ENCODE results near the gene CHRNE.
"Not testable (repeated sequence)": the region's sequence is repeated elsewhere in the genome, so short reads cannot be mapped to it uniquely, and the experiment has no call there.

CHRNE gene

DNA sequence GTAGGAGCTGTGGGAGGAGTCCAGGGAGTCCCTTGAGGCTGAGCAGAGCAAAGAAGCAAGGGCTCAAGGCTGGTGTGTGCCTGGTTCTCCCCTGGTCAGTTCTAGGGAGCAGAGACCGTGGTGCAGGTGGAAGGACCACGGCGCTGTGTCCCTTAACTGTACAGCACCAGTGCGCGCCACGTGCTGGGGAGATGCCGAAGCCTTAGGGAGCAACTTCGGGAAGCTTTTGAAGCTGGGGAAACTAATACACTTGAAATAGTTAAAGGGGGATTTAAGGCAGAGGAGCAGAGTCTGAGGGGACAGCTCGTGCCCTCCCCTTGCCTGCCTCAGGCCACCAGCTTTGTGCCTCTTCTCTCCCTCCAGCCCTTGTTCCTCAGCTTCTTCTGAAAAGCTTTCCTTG, 42.2 kb downstream of the CHRNE start:
- H3K27ac ChIP-seq = no peak overlapping the region

DNA sequence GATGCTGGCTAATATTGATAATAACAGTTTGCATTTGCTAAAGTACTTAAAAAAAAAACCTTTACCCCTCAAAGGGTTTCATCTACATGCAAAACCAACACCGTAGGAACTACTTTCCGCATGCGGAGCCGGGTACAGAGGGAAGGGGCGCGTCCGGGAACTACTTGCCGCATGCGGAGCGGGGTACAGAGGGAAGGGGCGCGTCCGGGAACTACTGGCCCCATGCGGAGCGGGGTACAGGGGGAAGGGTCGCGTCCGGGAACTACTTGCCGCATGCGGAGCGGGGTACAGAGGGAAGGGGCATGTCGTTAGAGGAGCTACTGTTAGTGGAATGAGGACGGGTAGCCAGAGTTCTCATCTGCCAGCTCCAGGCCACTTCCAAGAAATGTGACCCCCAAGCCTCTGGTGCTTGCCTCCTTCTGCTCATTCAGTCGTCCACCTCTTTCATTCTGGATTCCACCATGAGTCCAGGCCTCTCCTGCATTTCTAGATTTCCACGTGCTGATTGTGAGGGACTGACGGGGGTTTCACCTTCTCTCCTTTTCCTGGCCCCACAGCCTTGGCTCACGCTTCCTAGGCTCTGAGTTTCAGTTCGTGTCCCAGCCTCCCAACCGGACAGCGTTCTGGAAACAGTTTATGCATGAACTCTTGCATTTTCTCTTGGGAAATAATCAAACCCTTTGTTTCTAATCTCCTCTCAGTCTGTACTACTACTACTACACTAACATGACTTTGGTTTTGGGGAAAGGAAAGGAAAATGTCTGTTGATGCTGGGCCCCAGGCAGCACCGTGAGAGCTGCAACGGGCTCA, 42.9 kb downstream of the CHRNE start:
- TF ChIP-seq ZFX (IDR thresholded peaks at IDR 0.05; ENCODE audit: borderline replicate concordance) (no peak), CTCF (IDR thresholded peaks at IDR 0.05) (no peak)
- no peak overlapping the region for H3K27ac ChIP-seq

More for the DNA sequence above, 42.2 kb downstream of the CHRNE start:
- no peak for TF ChIP-seq ZFX (IDR thresholded peaks at IDR 0.05; ENCODE audit: borderline replicate concordance)
- no peak for TF ChIP-seq CTCF (IDR thresholded peaks at IDR 0.05)

DNA sequence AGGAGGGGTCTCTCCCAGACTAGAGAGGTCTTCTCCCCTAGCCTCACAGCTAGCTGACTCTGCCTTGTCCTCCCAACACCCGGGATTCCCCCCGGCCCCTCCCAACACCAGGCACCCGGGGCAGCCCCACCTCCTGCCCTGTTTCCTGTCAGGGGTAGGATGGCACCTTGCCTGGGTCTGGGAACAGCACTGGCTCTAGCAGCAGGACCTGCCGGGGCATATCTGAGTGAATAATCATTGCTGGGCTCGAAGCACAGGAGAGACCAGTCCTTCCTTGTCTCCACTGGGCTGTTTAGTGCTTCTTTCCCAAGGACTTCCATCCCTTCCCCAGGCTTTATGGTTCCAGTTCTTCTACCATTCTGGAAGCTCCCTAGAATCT, 44.0 kb downstream of the CHRNE start:
- no peak overlapping the region for H3K27ac ChIP-seq
- TF ChIP-seq CTCF (IDR thresholded peaks at IDR 0.05) (no peak), ZFX (IDR thresholded peaks at IDR 0.05; ENCODE audit: borderline replicate concordance) (no peak)

DNA sequence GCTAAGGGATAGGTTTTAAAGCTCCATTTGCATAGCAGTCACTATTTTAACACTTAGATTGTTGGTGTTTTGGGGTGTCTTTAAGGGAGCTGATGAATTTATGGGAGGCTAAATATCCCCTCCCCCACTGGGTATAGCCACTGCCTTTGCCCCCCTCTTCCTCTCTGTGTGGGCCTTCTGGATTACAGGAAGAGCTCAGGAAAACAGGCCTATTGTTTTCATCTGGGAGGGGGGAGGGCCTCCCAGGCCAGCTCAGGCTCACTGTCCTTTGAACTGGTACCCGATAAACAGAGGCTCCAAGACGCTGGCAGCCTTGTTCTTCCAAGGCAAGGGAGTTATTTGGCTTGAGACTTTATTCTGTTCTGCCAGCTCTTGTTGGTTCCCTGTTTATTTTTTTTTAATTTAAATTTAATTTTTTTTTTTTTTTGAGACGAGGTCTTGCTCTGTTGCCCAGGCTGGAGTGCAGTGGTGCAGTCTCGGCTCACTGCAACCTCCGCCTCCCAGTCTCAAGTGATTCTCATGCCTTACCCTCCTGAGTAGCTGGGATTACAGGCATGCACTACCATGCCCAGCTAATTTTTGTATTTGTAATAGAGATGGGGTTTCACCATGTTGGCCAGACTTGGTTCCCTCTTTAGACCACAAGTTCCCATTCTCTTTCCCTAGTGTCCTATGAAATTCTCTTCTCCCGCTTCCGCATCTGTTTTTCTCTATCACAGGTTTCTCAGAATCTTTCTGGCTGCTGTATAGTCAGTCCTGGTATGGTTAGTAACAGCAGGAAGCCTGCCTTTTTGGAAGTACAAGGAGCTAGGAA, 44.6 kb downstream of the CHRNE start:
- TF ChIP-seq CTCF (IDR thresholded peaks at IDR 0.05) = no peak
- TF ChIP-seq ZFX (IDR thresholded peaks at IDR 0.05; ENCODE audit: borderline replicate concordance) = no peak
- no peak overlapping the region for H3K27ac ChIP-seq

DNA sequence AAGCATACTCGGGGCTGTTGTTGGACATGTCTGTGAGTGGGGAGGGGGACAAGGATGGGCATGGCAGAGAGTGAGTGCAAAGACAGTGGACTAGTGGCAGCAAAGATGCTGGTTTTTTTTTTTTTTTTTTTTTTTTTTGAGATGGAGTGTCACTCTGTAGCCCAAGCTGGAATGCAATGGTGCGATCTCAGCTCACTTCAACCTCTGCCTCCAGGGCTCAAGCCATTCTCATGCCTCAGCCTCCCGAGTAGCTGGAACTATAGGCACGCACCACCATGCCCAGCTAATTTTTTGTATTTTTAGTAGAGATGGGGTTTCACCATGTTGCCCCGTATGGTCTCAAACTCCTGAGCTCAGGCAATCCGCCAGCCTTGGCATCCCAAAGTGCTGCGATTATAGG, 45.6 kb downstream of the CHRNE start:
- H3K27ac ChIP-seq = not testable (repeated sequence)

GRCh38 chr17:4856937-4857314, 46.0 kb downstream of the CHRNE start:
- no peak overlapping the region for H3K27ac ChIP-seq
- TF ChIP-seq CTCF (IDR thresholded peaks at IDR 0.05) = no peak
- TF ChIP-seq ZFX (IDR thresholded peaks at IDR 0.05; ENCODE audit: borderline replicate concordance) = no peak

- no peak overlapping the region for H3K27ac ChIP-seq
- TF ChIP-seq CTCF (IDR thresholded peaks at IDR 0.05) = no peak
- TF ChIP-seq ZFX (IDR thresholded peaks at IDR 0.05; ENCODE audit: borderline replicate concordance) = no peak
These were observed 46.5 kb downstream of the CHRNE start for GRCh38 chr17:4856271-4856936.
